Effector memory CD4-positive, alpha-beta T cell (primary cell): ENCODE results near the gene KDM3A.

Source experiments
- DNase-seq, 3 donors: peaks; one replicate each; pipeline ENCODE4 v3.0.0-alpha.2; 2020
- H3K27ac ChIP-seq: 2 replicates; pipeline ENCODE4 v1.7.0; 2013; ENCODE audit warnings: mild to moderate bottlenecking, low read length, moderate library complexity; ENCODE audit not compliant: insufficient read depth, poor library complexity, severe bottlenecking
- H3K27me3 ChIP-seq: replicated peaks from 2 replicates; pipeline ENCODE4 v1.7.0; 2013; ENCODE audit warnings: mild to moderate bottlenecking, low read length; ENCODE audit not compliant: insufficient read depth, control insufficient read depth, poor library complexity, severe bottlenecking
- H3K36me3 ChIP-seq: 2 replicates; pipeline ENCODE4 v1.7.0; 2013; ENCODE audit warnings: mild to moderate bottlenecking, low read length, moderate library complexity; ENCODE audit not compliant: control insufficient read depth, insufficient read depth
- H3K4me1 ChIP-seq: 2 replicates; pipeline ENCODE4 v1.7.0; 2013; ENCODE audit warnings: low read length, mild to moderate bottlenecking; ENCODE audit not compliant: control insufficient read depth, insufficient read depth, poor library complexity, severe bottlenecking
- H3K4me3 ChIP-seq: 2 replicates; pipeline ENCODE4 v1.7.0; 2013; ENCODE audit warnings: low read length, low read depth, mild to moderate bottlenecking; ENCODE audit not compliant: insufficient read depth, poor library complexity, severe bottlenecking
- H3K9me3 ChIP-seq: 2 replicates; pipeline ENCODE4 v1.7.0; 2013; ENCODE audit warnings: mild to moderate bottlenecking, low read length, moderate library complexity; ENCODE audit not compliant: control insufficient read depth
- total RNA-seq, 3 donors: gene quantifications; one replicate each; lab custom pipeline; 2026; lab: John Stamatoyannopoulos, UW

KDM3A gene, protein sequence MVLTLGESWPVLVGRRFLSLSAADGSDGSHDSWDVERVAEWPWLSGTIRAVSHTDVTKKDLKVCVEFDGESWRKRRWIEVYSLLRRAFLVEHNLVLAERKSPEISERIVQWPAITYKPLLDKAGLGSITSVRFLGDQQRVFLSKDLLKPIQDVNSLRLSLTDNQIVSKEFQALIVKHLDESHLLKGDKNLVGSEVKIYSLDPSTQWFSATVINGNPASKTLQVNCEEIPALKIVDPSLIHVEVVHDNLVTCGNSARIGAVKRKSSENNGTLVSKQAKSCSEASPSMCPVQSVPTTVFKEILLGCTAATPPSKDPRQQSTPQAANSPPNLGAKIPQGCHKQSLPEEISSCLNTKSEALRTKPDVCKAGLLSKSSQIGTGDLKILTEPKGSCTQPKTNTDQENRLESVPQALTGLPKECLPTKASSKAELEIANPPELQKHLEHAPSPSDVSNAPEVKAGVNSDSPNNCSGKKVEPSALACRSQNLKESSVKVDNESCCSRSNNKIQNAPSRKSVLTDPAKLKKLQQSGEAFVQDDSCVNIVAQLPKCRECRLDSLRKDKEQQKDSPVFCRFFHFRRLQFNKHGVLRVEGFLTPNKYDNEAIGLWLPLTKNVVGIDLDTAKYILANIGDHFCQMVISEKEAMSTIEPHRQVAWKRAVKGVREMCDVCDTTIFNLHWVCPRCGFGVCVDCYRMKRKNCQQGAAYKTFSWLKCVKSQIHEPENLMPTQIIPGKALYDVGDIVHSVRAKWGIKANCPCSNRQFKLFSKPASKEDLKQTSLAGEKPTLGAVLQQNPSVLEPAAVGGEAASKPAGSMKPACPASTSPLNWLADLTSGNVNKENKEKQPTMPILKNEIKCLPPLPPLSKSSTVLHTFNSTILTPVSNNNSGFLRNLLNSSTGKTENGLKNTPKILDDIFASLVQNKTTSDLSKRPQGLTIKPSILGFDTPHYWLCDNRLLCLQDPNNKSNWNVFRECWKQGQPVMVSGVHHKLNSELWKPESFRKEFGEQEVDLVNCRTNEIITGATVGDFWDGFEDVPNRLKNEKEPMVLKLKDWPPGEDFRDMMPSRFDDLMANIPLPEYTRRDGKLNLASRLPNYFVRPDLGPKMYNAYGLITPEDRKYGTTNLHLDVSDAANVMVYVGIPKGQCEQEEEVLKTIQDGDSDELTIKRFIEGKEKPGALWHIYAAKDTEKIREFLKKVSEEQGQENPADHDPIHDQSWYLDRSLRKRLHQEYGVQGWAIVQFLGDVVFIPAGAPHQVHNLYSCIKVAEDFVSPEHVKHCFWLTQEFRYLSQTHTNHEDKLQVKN (N-terminal part only)
- total RNA-seq = 208 to 255 (median 233) reads per million in 3 donors

DNA sequence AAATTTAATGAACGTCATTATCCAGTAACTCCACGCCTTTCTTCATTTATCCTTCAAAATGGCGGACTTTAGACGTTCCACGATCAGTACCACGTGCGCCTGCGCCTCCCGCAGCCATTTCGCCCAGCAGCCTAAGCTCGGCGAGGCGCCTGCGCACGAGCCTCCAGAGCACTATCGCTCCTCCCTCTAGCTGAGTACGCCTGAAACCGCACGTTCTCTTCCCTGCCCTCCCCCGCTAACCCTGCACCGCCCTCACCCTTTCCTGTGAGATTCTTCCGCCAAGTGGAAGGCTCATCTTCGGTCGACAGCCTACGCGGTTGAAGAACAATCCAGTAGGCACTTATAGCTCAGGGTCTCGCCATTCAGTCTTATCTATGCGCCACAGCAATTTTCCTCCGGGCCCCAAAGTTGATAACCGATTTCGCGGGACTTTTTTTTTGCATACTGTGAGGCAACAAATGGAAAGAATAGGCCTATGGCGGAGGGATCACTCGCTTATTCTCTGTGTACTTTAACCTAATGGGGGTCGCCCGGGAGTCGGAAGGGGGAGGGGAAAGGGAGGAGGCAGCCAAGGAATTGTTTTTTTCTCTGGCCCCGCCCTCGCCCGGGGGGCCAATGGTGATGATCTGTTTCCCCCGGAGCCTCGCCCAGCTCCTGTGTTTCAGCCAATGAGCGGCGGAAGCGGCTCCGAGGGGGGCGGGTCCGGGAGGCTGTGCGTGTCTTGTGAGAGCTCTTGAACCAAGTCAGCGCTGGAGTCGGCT lies at the start of gene KDM3A:
Gene KDM3A (plus strand): TSS at position 741 of the 761 bp plus-strand sequence. CDS start 677 bp downstream, outside the sequence.
- H3K4me3 ChIP-seq = peak within 1 kb of the TSS; percentile 64
- H3K4me1 ChIP-seq = peaks cover 21% of the 10 kb centered on the region
- H3K36me3 ChIP-seq = no peaks in the 10 kb centered on the region
- peak; percentile 97 to 99 (median 98) for DNase-seq
- no peaks in the 10 kb centered on the region for H3K9me3 ChIP-seq
- no peaks in the 10 kb centered on the region for H3K27me3 ChIP-seq
- peak within 1 kb of the TSS; percentile 84 for H3K27ac ChIP-seq

DNA sequence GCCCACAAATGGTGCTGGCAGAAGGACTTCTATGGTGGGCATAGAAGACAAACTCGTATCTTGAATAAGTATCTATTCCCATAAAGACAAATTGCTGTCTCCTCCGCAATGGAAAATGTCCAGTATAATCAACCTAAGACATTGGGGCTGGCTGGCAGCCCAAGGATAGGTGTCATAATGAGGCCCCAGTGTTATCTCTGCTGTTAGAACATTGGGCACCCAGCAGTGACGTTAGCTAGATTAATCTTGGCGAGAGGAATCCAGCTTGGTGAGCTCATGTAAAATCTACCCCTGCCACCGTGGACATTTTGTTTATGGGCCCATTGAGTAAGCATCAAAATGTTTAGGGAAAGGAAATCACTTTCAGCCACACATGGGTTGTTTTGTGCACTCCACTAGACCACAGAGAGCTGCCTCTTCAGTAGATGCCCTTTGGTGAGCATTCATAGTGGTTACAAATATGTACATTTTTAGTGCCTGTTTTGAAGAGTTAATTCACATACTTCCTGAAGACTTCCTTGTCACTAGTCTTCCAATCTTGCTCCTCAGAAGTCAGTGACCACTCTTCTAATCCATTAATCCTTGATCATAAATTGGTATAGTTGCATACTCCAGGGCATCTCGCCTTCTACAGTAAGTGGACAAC lies 48.2 kb upstream of the KDM3A start:
- no peaks in the 10 kb centered on the region for H3K4me1 ChIP-seq
- no peak for DNase-seq
- H3K4me3 ChIP-seq = no peak overlapping the region
- no peaks in the 10 kb centered on the region for H3K36me3 ChIP-seq
- no peak overlapping the region for H3K27ac ChIP-seq
- no peaks in the 10 kb centered on the region for H3K27me3 ChIP-seq
- H3K9me3 ChIP-seq = no peaks in the 10 kb centered on the region

DNA sequence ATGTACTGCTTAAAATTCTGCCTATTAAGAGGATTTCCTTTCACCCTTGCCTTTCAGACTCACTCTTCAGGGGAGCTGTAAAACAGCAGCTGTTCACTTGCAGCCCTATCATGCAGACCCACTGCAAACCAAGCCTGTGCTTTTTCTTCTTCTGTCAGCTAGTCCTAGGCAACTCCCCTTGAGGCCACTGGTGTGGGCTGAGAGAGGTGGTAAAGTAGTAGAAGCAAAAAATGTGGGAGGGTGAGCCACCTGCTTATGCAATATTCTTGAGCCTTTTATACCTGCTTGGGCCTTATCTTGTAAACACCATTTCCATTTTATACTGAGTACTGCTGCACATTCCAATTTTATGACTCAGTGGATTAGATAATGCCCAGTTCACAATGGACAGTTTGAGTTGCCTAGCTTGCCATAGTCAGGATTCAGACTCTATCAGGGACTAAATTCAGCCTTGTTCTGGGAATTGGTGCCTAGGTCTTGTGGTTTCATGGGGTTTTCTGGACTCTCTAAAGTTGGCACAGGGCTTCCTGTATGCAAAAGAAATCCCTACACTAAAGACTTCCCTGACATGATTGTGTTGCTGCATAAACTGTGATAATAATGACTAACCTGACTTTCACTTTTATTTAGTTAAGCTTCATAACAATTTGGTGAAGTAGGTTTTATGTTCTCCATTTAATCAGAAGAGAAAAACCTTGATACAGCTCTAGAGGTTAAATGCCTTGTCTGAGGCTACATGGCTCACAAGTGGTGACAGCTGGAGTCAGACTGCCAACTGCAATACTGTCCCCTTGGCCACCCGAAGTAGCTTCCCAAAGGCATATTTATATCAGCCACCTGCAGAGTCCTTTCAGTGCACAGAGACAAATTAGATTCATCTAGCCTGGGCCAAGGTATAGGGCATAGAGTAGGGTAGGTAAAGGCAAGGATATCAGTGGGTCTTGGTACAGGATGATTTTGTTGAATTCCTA lies 47.4 kb upstream of the KDM3A start:
- Histone ChIP-seq H3K27me3 (no peaks in the 10 kb centered on the region), H3K4me3 (no peak overlapping the region), H3K36me3 (no peaks in the 10 kb centered on the region), H3K9me3 (no peaks in the 10 kb centered on the region), H3K27ac (no peak overlapping the region), H3K4me1 (no peaks in the 10 kb centered on the region)
- DNase-seq = no peak

DNA sequence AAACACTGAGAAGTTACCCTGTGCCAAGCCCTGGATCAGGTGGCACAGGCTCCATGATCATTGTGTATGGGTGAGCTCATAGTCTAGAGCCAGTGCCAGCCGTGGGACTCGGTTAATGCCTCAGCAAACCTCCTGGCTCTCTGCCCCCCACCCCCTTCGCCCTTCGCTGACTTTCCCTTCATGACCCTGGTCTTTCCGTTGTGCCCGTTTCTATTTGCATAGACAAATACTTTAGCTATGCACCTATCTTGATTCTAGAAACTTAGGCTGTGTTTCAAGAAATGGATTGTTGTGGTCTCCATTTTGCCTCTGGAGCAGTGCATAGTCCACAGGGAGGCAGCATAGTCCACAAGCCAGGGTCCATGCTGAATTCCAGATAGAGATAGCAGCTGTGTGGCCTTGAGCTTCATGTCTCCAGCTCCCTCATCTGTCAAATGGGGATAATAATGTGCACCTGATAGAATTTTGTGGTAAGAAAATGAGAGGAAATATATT lies 44.8 kb upstream of the KDM3A start:
- no peaks in the 10 kb centered on the region for H3K9me3 ChIP-seq
- H3K36me3 ChIP-seq = no peaks in the 10 kb centered on the region
- H3K27me3 ChIP-seq = no peaks in the 10 kb centered on the region
- DNase-seq = no peak
- H3K4me3 ChIP-seq = no peak overlapping the region
- H3K27ac ChIP-seq = no peak overlapping the region
- no peaks in the 10 kb centered on the region for H3K4me1 ChIP-seq

DNA sequence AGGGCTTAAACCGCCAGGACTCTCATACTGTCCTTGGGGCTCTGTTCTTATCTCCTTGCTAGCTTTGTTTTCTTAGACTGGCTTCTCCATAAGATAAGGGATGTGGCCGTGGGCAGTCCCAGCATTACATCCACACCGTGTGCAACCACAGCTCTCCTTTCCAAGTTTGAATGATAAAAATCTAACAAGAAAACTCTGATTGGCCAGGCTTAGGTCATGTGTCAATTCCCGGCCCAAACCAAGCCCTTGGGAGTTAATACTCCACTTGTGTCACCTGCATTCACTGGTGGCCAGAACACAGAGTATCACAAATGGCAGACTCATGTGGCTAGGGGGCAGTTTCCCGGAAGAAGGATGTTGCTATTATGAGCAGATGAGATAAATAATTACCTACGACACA lies 43.2 kb upstream of the KDM3A start:
- H3K36me3 ChIP-seq = no peaks in the 10 kb centered on the region

DNA sequence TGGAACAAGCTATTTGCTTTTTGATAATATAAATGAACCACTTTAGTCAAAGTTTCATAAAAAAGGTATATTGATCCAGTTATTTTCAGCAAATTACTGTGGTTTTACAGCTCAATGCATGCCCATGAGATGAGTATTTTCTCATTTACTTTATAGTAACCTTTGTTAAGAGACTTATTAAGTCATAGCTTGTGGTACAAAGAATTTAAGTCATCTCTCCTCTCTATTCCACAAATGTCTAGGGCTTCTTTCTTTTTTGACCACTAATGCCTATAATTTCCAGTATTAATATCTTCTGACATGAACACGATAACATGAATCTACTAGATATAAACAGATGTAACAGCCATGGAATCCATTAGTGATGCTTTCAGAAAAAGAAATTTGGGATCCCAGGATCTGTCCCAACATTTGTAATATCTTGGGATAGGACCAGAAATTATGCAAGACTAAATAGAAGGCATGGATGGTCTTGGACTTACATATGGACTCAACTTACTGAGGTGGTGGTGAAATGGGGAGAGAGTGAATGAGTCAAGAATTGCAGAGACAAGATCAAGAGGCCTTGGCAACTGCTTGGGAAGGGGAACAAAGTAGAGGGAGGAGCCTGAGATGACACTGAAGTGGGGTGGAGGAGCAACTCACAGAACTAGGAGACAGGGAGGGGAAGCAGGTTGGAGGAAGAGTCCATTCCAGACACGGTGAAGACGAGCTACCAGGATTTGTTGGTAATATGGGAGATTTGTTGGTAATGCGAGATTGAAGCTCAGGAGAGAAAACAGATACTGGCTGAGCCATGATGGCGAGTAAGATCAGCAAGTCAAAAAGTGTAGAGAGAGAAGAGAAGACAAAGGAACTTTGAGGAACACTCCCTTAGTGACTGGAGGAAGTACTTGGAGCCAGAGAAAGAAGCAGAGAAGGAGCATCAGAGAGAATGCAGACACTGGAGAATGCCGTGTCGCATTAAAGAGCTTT lies 42.4 kb upstream of the KDM3A start:
- H3K36me3 ChIP-seq = no peaks in the 10 kb centered on the region
- H3K27ac ChIP-seq = no peak overlapping the region
- no peak overlapping the region for H3K4me3 ChIP-seq
- H3K4me1 ChIP-seq = no peaks in the 10 kb centered on the region
- no peaks in the 10 kb centered on the region for H3K9me3 ChIP-seq
- no peaks in the 10 kb centered on the region for H3K27me3 ChIP-seq
- no peak for DNase-seq

More for the DNA sequence above, 43.2 kb upstream of the KDM3A start:
- Histone ChIP-seq H3K4me3 (no peak overlapping the region), H3K9me3 (no peaks in the 10 kb centered on the region), H3K27me3 (no peaks in the 10 kb centered on the region), H3K27ac (no peak overlapping the region), H3K4me1 (no peaks in the 10 kb centered on the region)
- no peak for DNase-seq

DNA sequence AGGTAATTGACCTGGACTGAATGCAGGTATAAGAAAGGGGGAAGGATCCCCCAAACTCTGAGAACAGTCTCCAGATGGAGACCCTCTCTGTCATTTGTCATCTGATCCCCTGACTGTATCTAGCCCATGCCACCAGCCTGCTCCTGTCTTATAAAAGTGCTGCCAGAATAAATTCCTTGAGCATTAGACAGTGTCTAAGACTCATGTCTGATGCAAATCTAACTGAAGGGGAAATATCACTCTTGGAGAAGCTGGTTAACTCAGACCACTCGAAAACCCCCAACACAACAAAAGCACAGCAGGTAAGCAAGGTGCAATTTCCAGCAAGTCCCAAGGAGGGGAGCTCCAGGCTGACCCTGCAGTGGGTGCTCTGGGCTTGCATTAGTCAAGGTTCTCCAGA lies 40.9 kb upstream of the KDM3A start:
- no peaks in the 10 kb centered on the region for H3K36me3 ChIP-seq
- DNase-seq = no peak
- no peaks in the 10 kb centered on the region for H3K27me3 ChIP-seq
- no peaks in the 10 kb centered on the region for H3K9me3 ChIP-seq
- H3K27ac ChIP-seq = no peak overlapping the region
- H3K4me1 ChIP-seq = no peaks in the 10 kb centered on the region
- H3K4me3 ChIP-seq = no peak overlapping the region
